ENCODE data around the gene GIPC2.
"Not testable (repeated sequence)": the region's sequence is repeated elsewhere in the genome, so short reads cannot be mapped to it uniquely, and the experiment has no call there.

GIPC2 gene

GRCh38 chr1:78070210-78070609, 24.4 kb downstream of the GIPC2 start:
- DNase-seq = no peak

DNA sequence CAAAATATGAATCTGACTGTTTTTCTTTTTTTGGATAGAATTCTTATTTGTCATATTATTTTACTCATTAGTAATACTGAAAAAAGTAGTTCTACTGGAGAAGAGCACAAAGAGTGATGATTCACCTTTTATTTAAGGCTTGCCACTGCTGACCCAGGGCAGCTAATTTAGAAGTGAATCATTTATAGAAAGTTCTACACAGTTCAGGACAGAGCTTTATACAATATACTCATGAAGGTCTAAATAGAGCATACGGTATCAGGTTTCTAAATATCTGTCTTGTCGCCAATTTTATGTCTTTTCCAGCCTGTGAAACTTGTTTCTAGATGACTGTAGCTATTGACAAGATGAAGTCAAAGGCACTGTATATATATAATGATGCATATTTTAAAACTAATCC, 25.0 kb downstream of the GIPC2 start:
- peak; percentile 95 for DNase-seq

- no peak for DNase-seq
Observed at GRCh38 chr1:78071696-78072095, 25.9 kb downstream of the GIPC2 start.

DNA sequence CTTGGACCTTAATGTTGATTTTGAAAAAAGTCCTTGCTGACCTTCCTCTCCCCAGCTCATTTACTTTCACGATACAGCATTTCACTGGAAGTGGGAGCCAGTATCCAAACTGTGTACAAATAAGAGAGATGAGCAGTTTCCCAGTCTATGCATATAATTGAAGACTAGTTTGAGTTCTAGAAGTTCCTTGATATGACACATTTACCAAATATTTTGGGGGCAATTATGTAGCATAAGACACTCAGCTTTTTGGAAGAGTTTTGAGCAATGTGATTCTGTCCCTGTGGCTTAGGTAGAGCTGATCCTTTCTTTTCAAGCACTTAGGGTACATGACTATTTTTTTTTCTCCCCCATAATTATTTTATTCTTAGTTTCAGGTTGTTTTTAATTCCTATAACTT, 26.4 kb downstream of the GIPC2 start:
- DNase-seq = peak; percentile 38

DNA sequence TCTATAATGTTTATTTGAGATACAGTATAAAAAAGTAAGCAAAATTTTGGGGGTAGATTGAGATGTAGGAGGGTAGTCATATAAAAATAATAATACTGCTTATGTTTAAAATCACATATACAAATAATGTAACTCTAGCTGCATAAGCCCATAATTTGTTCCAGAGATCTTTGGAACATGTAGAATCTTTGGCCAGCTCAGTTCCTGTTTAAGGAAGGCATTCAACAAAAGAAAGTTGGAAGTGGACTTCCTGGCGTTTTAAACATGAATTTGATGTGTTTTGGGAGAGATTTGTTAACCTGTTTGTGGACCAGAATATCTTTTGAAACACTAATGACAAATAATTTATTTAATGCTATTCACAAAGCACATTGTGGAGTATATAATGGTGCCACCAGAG, 27.7 kb downstream of the GIPC2 start:
- no peak for DNase-seq

GRCh38 chr1:78075621-78076020, 29.9 kb downstream of the GIPC2 start:
- peak; percentile 38 for DNase-seq

DNA sequence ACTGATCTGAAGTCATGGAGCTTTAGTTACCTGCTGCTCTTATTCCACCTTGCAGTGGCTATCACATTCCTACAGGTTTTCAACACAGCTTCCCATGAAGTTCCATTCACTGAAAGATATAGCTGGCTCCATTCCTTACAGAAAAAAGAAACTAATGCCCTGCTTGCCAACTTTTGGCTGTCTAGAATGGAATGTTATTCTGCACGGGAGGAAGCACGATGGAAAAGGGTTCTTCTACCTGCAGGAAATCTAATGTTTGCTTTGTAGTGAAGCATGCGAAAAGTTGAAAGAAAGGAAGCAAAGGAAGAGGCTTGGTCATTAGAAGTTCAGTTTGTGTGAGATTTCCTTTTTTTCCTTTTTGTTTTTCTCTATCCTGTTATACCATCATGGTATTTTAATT, 32.6 kb downstream of the GIPC2 start:
- no peak for DNase-seq

GRCh38 chr1:78079580-78079979, 33.8 kb downstream of the GIPC2 start:
- DNase-seq = peak; percentile 42

DNA sequence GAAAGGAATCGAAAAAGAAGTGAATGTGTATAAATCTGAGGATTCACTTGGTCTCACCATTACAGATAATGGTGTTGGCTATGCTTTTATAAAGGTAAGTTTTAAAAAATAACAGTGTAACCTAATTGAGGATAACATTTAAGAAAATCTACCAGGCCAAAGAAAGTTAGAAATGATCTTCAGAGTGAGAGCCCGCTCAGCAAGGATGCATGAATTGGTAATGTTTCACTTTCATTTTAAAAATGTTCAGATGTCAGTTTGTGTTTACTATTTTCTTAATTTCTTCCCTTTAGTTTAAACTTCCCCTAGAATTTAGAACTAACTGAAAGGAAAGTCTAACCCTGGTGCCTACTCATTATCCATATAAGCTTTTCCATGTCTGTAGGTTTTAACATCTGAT, 35.0 kb downstream of the GIPC2 start:
- DNase-seq = no peak

GRCh38 chr1:78081980-78082860, 36.5 kb downstream of the GIPC2 start:
- peak; percentile 50 for DNase-seq

DNA sequence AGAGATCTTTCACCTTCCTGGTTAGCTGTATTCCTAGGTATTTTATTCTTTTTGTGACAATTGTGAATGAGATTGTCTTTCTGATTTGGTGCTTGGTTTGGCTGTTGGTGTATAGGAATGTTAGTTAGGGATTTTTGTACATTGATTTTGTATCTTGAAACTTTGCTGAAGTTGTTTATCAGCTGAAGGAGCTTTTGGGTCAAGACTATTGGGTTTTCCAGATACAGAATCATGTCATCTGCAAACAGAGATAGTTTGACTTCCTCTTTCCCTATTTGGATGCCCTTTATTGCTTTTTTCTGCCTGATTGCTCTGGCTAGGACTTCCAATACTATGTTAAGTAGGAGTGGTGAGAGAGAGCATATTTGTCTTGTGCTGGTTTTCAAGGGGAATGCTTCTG, 38.9 kb downstream of the GIPC2 start:
- not testable (repeated sequence) for DNase-seq

GRCh38 chr1:78086697-78087096, 40.9 kb downstream of the GIPC2 start:
- DNase-seq = no peak

GRCh38 chr1:78088015-78088414, 42.2 kb downstream of the GIPC2 start:
- no peak for DNase-seq

DNA sequence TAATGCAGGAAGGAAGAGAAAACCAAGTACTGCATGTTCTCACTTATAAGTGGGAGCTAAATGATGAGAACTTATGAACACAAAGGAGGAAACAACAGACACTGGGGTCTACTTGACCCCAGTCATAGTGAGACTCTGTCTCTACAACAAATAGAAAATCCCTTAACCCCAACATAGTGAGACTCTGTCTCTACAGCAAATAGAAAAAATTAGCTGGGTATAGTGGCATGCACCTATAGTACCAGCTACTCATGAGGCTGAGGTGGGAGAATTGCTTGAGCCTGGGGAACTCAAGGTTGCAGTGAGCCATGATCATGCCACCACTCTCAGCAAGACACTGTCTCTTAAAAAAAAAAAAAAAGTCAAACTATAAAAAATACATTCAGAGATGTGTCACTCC, 42.7 kb downstream of the GIPC2 start:
- no peak for DNase-seq

GRCh38 chr1:78089010-78089409, 43.2 kb downstream of the GIPC2 start:
- no peak for DNase-seq

DNA sequence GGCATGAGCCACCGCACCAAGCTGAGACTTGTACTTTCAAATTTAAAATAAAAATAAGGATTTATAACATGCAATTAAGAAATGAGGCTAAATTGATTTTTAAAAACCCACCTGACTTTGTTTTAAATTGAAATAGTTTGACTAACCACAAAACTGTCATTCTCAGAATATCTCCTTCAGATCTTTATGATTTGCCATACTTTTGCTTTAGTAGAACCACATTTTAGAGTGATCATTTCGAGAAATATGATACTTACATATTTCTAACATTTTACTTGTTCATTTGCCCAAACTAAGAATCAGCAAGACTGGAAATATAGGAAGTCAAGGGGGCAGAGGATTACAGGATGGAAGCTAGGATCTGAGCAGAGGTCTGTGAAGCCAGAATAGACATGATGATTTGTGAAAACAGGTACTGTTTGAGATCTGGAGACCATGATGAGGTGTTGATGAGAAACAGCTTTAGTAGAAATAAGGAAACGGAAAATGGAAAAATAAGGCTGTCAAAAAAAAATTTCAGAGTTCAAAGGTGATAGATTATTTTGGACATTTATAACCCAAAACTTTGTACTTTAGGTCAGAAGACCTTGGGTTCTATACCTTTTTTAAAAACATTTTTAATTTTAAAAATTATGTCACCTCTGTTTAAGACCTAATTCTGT, 44.8 kb downstream of the GIPC2 start:
- no peak for DNase-seq

DNA sequence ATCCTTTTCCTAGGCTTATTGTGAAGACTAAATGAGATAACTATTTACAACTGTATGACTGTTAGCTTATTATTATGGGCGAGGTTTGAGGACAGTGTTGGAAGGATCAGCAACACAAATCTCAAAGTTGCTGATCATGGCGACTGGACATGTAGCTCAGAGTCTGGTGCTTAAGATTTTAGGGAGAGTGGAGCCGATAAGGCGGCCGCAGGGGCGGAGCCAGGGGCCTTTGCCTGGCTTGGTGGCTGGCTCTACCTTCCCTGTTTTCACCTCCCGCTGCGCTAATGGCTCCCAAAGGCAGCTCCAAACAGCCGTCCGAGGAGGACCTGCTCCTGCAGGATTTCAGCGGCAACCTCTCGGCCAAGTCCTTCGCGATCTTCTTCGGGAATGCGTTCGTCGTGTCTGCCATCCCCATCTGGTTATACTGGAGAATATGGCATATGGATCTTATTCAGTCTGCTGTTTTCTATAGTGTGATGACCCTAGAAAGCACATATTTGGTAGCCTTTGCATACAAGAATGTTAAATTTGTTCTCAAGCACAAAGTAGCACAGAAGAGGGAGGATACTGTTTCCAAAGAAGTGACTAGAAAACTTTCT, 45.5 kb downstream of the GIPC2 start:
- DNase-seq = no peak

GRCh38 chr1:78091886-78092285, 46.1 kb downstream of the GIPC2 start:
- DNase-seq = no peak

DNA sequence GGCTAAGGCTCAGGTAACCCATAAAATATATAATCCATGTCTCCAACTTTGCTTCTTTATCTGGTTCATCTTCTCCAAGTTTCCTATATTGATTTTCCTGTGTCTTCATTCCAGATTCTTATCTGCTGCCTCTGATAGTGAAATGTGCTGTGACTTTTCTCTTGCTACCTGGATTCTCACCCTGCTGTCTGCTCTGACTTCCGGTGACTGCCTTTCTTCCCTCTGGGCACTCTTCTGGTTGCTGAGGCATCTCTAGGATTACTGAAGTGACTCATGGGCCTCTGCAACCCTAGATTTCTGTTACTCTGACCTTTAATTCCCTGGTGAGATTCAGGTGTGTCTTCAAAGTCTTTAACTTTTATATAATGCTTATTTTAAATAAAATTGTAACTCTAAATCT, 46.9 kb downstream of the GIPC2 start:
- peak; percentile 65 for DNase-seq

DNA sequence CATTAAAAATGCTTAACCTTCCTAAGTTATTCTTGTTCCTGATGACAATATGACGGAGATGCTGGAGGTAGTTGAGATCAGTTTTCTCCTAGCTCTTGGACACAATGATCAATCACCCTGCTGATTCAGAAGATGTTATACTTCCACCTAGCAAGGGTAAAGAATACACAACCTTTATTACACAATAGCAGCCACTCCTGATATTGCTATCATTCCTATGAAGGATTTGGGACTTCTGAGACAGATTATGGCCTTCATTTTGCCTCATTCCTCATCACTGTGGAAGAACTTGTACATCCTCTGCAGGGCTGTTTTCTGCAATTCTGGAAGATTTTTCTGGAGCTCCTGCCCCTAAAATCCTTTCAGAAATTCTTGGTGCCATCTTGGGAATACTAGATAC, 47.8 kb downstream of the GIPC2 start:
- no peak for DNase-seq

DNA sequence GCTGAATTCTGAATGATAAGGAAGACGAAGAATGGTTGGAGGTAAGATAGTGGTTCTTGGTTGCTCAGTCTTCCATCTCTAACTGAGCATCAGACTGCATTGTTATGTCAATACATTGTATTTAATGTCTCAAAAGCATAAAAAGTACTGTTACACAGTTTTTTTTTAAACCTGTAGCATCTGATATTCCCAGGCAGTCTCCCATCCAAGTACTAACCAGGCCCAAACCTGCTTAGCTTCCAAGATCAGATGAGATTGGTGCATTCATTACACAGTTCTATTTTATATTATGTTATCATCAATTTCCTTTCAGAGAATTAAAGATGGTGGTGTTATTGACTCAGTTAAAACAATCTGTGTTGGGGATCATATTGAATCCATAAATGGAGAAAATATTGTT, 48.9 kb downstream of the GIPC2 start:
- DNase-seq = no peak

DNA sequence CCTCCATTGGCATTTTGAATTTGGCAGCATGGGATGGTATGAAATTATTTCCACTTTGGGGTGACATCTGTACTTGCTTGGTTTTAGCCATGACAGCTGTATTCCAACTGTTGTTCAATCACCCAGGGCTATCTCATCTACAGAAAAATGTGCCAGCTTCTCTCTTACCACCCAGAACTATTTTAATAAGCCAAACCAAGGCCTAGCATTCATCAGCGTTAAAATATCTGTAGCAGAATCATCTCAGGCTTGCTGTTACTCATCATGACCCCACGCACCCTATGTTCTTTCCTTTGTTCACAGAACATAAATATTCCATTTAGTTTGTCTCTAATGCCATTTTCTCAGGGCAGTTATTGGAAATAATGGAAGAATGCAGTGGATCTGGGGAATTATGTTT, 49.8 kb downstream of the GIPC2 start:
- DNase-seq = peak; percentile 96

DNA sequence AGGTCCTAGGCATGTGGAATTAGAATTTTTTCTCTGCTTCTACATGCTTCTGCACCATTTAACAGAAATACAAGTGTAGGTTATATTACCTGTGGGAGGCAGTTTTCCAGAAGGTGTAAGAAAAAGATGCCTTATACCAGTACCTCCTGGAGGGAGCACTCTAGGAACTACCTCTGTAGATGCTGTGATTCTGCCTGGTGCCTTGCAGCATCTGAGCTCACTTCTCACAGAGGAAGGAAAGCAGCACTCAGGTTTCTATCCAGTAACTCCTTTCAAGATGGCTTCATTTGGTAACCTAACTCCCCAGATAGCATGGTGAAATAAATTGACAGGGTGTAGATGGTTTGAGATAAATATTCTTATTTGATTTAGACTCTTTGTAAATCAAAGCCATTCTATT, 50.3 kb downstream of the GIPC2 start:
- DNase-seq = peak; percentile 30

GRCh38 chr1:78096976-78097375, 51.2 kb downstream of the GIPC2 start:
- DNase-seq = no peak

Measured in HCEC 1CT (cell line).